Measurements from ENCODE around the gene CHSY3.

CHSY3 gene

DNA sequence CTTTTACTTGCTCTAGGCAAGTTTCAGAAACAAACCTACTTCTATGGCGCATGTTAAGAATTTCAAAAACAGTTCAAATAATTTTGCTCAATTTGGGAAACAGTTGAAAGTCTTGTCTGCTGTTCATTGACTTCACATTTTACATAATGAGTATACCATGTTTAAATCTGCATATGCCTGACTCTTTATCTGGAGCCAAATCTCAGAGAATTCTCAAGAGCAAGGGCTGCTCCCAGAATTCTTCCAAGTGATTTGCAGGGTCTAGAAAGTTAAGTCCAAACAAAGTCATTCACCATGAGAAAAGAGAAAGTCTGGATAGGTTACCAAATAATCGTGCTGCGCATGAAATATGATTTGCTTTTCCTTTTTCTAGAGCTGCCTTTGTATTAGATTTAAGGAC is 160.2 kb downstream of the CHSY3 start:
- TF ChIP-seq, protein P1, sequence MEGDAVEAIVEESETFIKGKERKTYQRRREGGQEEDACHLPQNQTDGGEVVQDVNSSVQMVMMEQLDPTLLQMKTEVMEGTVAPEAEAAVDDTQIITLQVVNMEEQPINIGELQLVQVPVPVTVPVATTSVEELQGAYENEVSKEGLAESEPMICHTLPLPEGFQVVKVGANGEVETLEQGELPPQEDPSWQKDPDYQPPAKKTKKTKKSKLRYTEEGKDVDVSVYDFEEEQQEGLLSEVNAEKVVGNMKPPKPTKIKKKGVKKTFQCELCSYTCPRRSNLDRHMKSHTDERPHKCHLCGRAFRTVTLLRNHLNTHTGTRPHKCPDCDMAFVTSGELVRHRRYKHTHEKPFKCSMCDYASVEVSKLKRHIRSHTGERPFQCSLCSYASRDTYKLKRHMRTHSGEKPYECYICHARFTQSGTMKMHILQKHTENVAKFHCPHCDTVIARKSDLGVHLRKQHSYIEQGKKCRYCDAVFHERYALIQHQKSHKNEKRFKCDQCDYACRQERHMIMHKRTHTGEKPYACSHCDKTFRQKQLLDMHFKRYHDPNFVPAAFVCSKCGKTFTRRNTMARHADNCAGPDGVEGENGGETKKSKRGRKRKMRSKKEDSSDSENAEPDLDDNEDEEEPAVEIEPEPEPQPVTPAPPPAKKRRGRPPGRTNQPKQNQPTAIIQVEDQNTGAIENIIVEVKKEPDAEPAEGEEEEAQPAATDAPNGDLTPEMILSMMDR (conservative IDR thresholded peaks at IDR 0.05; ENCODE audit: low read depth, low read length): no peak
- Histone ChIP-seq H3K79me2 (ENCODE audit: insufficient read depth, low read depth) (no peaks in the 10 kb centered on the region), H3K9ac (no peak overlapping the region), H3K4me2 (no peak overlapping the region), H3K36me3 (ENCODE audit: insufficient read depth) (no peaks in the 10 kb centered on the region), H3K4me3 (IDR thresholded peaks at IDR 0.05; ENCODE audit: insufficient read depth, low read depth, low read length) (no peak overlapping the region), H3K4me1 (ENCODE audit: low read depth, poor library complexity, severe bottlenecking) (peaks cover 7% of the 10 kb centered on the region), H4K20me1 (ENCODE audit: insufficient read depth) (no peaks in the 10 kb centered on the region), H3K27me3 (ENCODE audit: insufficient read depth, low read depth) (no peaks in the 10 kb centered on the region), H3K27ac (no peak overlapping the region), H2AFZ (ENCODE audit: low read depth) (no peak overlapping the region)

GRCh38 chr5:130065617-130066016 is 161.4 kb downstream of the CHSY3 start:
- H2AFZ ChIP-seq (ENCODE audit: low read depth): no peak overlapping the region
- TF ChIP-seq, protein P1 (conservative IDR thresholded peaks at IDR 0.05; ENCODE audit: low read depth, low read length): no peak
- H3K27ac ChIP-seq: no peak overlapping the region
- no peaks in the 10 kb centered on the region for H4K20me1 ChIP-seq (ENCODE audit: insufficient read depth)
- H3K4me1 ChIP-seq (ENCODE audit: low read depth, poor library complexity, severe bottlenecking): peaks cover 7% of the 10 kb centered on the region
- H3K27me3 ChIP-seq (ENCODE audit: insufficient read depth, low read depth): no peaks in the 10 kb centered on the region
- no peak overlapping the region for H3K4me2 ChIP-seq
- no peaks in the 10 kb centered on the region for H3K79me2 ChIP-seq (ENCODE audit: insufficient read depth, low read depth)
- H3K9ac ChIP-seq: no peak overlapping the region
- no peak overlapping the region for H3K4me3 ChIP-seq (IDR thresholded peaks at IDR 0.05; ENCODE audit: insufficient read depth, low read depth, low read length)
- no peaks in the 10 kb centered on the region for H3K36me3 ChIP-seq (ENCODE audit: insufficient read depth)

- Histone ChIP-seq H3K27me3 (ENCODE audit: insufficient read depth, low read depth) (no peaks in the 10 kb centered on the region), H3K9ac (no peak overlapping the region), H3K4me2 (no peak overlapping the region), H3K27ac (no peak overlapping the region), H3K36me3 (ENCODE audit: insufficient read depth) (no peaks in the 10 kb centered on the region), H2AFZ (ENCODE audit: low read depth) (no peak overlapping the region), H3K79me2 (ENCODE audit: insufficient read depth, low read depth) (no peaks in the 10 kb centered on the region), H4K20me1 (ENCODE audit: insufficient read depth) (no peaks in the 10 kb centered on the region), H3K4me1 (ENCODE audit: low read depth, poor library complexity, severe bottlenecking) (peaks cover 7% of the 10 kb centered on the region), H3K4me3 (IDR thresholded peaks at IDR 0.05; ENCODE audit: insufficient read depth, low read depth, low read length) (no peak overlapping the region)
- TF ChIP-seq, protein P1 (conservative IDR thresholded peaks at IDR 0.05; ENCODE audit: low read depth, low read length): no peak
Measured at GRCh38 chr5:130066644-130067043, 162.4 kb downstream of the CHSY3 start.

DNA sequence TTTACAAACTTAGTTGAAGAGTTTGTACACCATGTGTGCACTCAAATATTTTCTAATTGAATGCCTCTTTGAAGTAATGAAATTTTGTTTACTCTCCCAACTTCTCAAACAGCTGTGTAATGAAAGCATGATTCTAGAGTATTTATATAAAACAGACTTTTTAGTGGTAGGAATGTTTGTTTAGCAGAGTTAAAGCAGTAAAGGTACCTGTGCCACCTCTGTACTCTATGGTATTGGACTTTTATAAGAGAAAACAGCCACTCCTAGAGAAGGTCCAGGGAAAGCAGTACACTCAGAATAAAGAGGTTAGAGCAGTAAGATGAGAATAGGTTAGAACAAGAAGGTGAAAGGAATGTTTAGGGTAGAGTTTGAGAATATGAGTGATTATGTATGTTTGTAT is 163.1 kb downstream of the CHSY3 start:
- no peak overlapping the region for H3K4me2 ChIP-seq
- no peaks in the 10 kb centered on the region for H3K36me3 ChIP-seq (ENCODE audit: insufficient read depth)
- H3K79me2 ChIP-seq (ENCODE audit: insufficient read depth, low read depth): no peaks in the 10 kb centered on the region
- H3K4me3 ChIP-seq (IDR thresholded peaks at IDR 0.05; ENCODE audit: insufficient read depth, low read depth, low read length): no peak overlapping the region
- H2AFZ ChIP-seq (ENCODE audit: low read depth): no peak overlapping the region
- no peaks in the 10 kb centered on the region for H4K20me1 ChIP-seq (ENCODE audit: insufficient read depth)
- no peak overlapping the region for H3K9ac ChIP-seq
- no peaks in the 10 kb centered on the region for H3K27me3 ChIP-seq (ENCODE audit: insufficient read depth, low read depth)
- TF ChIP-seq, protein P1 (conservative IDR thresholded peaks at IDR 0.05; ENCODE audit: low read depth, low read length): no peak
- no peak overlapping the region for H3K27ac ChIP-seq
- H3K4me1 ChIP-seq (ENCODE audit: low read depth, poor library complexity, severe bottlenecking): peaks cover 7% of the 10 kb centered on the region

Measured in KMS-11 (cell line).